Activated CD8-positive, alpha-beta T cell treated with anti-CD3 and anti-CD28 coated beads for 36 hours (primary cell): ENCODE data around the gene CLDN5. TPM values are rescaled to one million over a fixed set of nuclear protein-coding genes. Genes with fewer than 3 reads are reported as not detected.
A peak's percentile ranks its signal among the peaks of the same experiment; 100 is the strongest.

Experiments
- ATAC-seq: fragments of 200-7000 bp; cut with Tn5 transposase; one replicate; pipeline ENCODE4 v1.10.0; 2021; ENCODE audit warnings: mild to moderate bottlenecking, moderate library complexity
- CTCF ChIA-PET: fragments of 350-600 bp; sonication (Branson Sonifier 250); formaldehyde crosslinking; loops from one replicate; lab custom pipeline; 2021; ENCODE audit warnings: antibody characterized with exemption; lab: Charles Lee
- POLR2A ChIA-PET: fragments of 350-600 bp; sonication (Branson Sonifier 250); formaldehyde crosslinking; loops from one replicate; lab custom pipeline; 2021; ENCODE audit warnings: antibody characterized with exemption; lab: Charles Lee
- DNase-seq: peaks from one replicate; pipeline ENCODE4 v3.0.0-alpha.2; 2020
- H3K27ac Mint-ChIP-seq: one replicate; pipeline ENCODE4 v1.8.0; 2021; ENCODE audit warnings: mild to moderate bottlenecking, mixed read lengths
- H3K27me3 Mint-ChIP-seq: one replicate; pipeline ENCODE4 v1.8.0; 2021; ENCODE audit warnings: mixed read lengths
- H3K36me3 Mint-ChIP-seq: one replicate; pipeline ENCODE4 v1.8.0; 2021; ENCODE audit warnings: low read depth, mixed read lengths
- H3K4me1 Mint-ChIP-seq: one replicate; pipeline ENCODE4 v1.8.0; 2021; ENCODE audit warnings: low read depth, mixed read lengths
- H3K4me3 Mint-ChIP-seq: one replicate; pipeline ENCODE4 v1.8.0; 2021; ENCODE audit warnings: mild to moderate bottlenecking, moderate library complexity, mixed read lengths
- H3K9me3 Mint-ChIP-seq: one replicate; pipeline ENCODE4 v1.8.0; 2021; ENCODE audit warnings: mixed read lengths
- CTCF ChIP-seq: fragments of 200-600 bp; IDR thresholded peaks from one replicate; pipeline ENCODE4 v1.8.0; 2022; ENCODE audit warnings: antibody characterized with exemption, mild to moderate bottlenecking
- intact Hi-C: fragments of 100-400 bp; cut with micrococcal nuclease; formaldehyde crosslinking; loops from one replicate; pipeline ENCODE4 v1.10.0; 2022
- total RNA-seq, 2 experiments: library from RNA; stranded (reverse); gene quantifications; one replicate each; pipeline ENCODE4 v1.2.3, GENCODE V29; 2021

CLDN5 gene
- total RNA-seq, 2 experiments from 2014 or later = not detected

GRCh38 chr22:19482297-19482696 lies 41.9 kb downstream of the CLDN5 start:
- Mint-ChIP-seq H3K27me3 (no peaks in the 10 kb centered on the region), H3K27ac (no peak overlapping the region), H3K9me3 (no peaks in the 10 kb centered on the region), H3K36me3 (peaks cover 47% of the 10 kb centered on the region), H3K4me3 (no peak overlapping the region), H3K4me1 (peaks cover 16% of the 10 kb centered on the region)
- ATAC-seq (no peak), DNase-seq (no peak)
- no peak for TF ChIP-seq CTCF
- ChIA-PET CTCF (no interaction called here), POLR2A (interaction anchor here (0.6 to 4.1 kb wide), 2 partner anchors 12 to 350 kb away, joined by 3 to 12 read pairs; no protein-coding TSS in a partner anchor)
- intact Hi-C loops = no loop called here

GRCh38 chr22:19480789-19481188 lies 43.4 kb downstream of the CLDN5 start:
- ChIA-PET POLR2A (interaction anchor here (1.2 to 1.6 kb wide), 3 partner anchors 7 to 50 kb away, joined by 3 to 7 read pairs (median 4); partner anchors contain the start of gene HIRA), CTCF (interaction anchor here (1.0 to 1.2 kb wide), 2 partner anchors 8 to 149 kb away, joined by 3 to 6 read pairs; no protein-coding TSS in a partner anchor)
- DNase-seq (no peak), ATAC-seq (no peak)
- Mint-ChIP-seq H3K9me3 (no peaks in the 10 kb centered on the region), H3K27me3 (no peaks in the 10 kb centered on the region), H3K4me1 (peaks cover 23% of the 10 kb centered on the region), H3K27ac (peak overlapping the region; percentile 99), H3K36me3 (peaks cover 42% of the 10 kb centered on the region), H3K4me3 (peak overlapping the region; percentile 99)
- TF ChIP-seq CTCF = no peak
- intact Hi-C loops = no loop called here

- Mint-ChIP-seq H3K36me3 (peaks cover 42% of the 10 kb centered on the region), H3K27ac (peak overlapping the region; percentile 99), H3K4me1 (peaks cover 26% of the 10 kb centered on the region), H3K4me3 (peak overlapping the region; percentile 99), H3K9me3 (no peaks in the 10 kb centered on the region), H3K27me3 (no peaks in the 10 kb centered on the region)
- ChIA-PET POLR2A (interaction anchor here (1.0 to 1.8 kb wide), 7 partner anchors 8 to 60 kb away, joined by 3 to 7 read pairs (median 4); partner anchors contain the start of gene HIRA), CTCF (interaction anchor here (0.9 to 1.2 kb wide), 3 partner anchors 9 to 181 kb away, joined by 3 to 6 read pairs (median 3); no protein-coding TSS in a partner anchor)
- peak; percentile 28 for DNase-seq
- intact Hi-C loops = no loop called here
- no peak for ATAC-seq
- TF ChIP-seq CTCF = no peak
Observed at GRCh38 chr22:19480173-19480568, 44.0 kb downstream of the CLDN5 start.

GRCh38 chr22:19479355-19480172 lies 44.6 kb downstream of the CLDN5 start, which contains the start of gene CDC45:
CDC45 (plus strand) TSS chr22:19479920; CDS start chr22:19479969, 49 bp downstream.
- POLR2A ChIA-PET = interaction anchor here (0.6 to 1.8 kb wide), 14 partner anchors 8 to 147 kb away, joined by 3 to 7 read pairs (median 4); partner anchors contain the start of genes C22orf39 and HIRA
- Mint-ChIP-seq H3K27ac (peak within 1 kb of the TSS; percentile 99), H3K4me3 (peak within 1 kb of the TSS; percentile 99), H3K9me3 (no peaks in the 10 kb centered on the region), H3K4me1 (peaks cover 26% of the 10 kb centered on the region), H3K36me3 (peaks cover 37% of the 10 kb centered on the region), H3K27me3 (no peaks in the 10 kb centered on the region)
- peak; percentile 98 for DNase-seq
- ATAC-seq = peak; percentile 94
- intact Hi-C loops = no loop called here
- CTCF ChIA-PET = interaction anchor here (0.9 to 1.2 kb wide), 2 partner anchors 10 to 180 kb away, joined by 3 read pairs; no protein-coding TSS in a partner anchor
- no peak for TF ChIP-seq CTCF
